ENCODE data around the gene GSTA4.

GRCh38 chr6:53023323-53023722, 28.2 kb upstream of the GSTA4 start:
- no peak for TF ChIP-seq EZH2 (IDR thresholded peaks at IDR 0.05)
- TF ChIP-seq POLR2AphosphoS5 (IDR thresholded peaks at IDR 0.05; ENCODE audit: borderline replicate concordance, low read depth, low read length) = no peak
- TF ChIP-seq FOXP2 (optimal IDR thresholded peaks at IDR 0.05; ENCODE audit: control extremely low read depth, extremely low read length, insufficient read depth) = no peak
